ENCODE data around the gene LAS1L. TPM values are rescaled to one million over a fixed set of nuclear protein-coding genes. Genes with fewer than 3 reads are reported as not detected.
"Not testable (repeated sequence)": the region's sequence is repeated elsewhere in the genome, so short reads cannot be mapped to it uniquely, and the experiment has no call there.

LAS1L gene
- total RNA-seq: 23.1 and 31.1 TPM in 2 replicates

DNA sequence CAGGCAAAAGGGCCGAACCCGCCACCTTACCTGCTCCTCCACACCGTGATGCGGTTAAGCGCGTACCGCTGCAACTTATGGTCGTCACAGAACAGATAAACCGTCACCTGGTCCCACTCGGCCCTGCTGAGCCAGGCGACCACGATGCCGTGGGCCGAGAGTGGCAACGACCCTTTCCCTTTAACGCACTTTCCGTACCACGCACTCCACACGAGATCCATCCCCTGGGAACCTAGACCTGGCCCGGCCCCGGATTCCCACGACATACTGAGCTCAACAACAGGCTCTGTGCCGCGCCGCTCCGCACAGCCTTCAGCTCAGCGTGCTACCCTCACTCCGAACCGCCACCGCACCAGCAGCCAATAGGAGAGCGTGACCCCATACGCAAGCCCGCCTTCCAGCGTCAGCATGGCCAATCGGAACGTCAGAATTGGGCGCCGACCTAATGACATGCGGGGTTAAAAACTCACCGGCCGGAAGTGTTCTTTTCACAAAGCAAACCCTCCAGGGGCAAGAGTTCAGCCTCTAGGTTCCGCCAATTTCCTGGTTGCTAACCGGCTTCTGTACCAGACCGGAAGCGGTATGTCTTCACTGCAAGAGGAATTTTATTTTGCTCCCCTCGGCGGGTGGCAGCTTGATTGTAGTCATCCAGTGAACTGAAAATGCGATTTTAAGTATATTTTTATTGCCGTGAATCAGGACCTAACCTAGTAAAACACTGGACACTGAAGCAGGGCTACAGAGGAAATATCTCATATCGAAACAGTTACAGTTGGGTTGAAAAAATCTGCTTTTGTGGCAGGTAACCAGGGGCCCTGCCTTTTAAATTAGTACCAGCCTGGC is at the start of gene LAS1L:
Gene LAS1L, minus strand, starts transcription at position 338 of the 843 bp plus-strand sequence. Its CDS starts 72 bp downstream, at position 266.
- DNase-seq: peak; percentile 94

DNA sequence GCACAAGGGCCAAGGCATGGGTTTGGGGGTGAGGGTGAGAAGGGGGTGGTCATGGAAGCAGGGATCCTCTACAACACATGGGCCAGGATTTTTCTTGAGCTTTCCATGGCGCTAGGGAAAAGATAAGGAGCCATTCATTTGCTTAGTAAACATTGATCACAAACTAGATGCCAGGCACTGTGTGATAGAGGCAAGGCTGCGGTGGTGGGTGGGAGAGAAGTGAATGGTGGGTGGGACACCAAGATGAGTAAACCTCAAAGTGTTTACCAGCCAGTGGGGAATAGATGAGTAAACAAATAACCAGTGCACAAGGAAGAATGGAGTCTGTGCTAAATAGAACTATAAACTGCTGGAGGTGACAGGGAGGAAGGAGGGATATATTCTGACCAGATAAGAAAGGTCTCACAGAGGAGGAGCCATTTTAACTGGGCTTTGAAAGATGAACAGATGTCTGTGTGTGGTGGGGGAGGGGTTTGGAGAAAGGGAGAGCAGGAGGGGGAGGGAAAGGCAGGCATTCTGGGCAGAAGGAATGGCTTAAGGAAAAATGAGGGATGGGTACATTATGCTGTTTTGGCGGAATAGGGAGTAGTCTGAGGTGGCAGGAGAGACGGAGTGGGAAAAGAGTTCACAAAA is 48.0 kb upstream of the LAS1L start:
- DNase-seq: no peak

DNA sequence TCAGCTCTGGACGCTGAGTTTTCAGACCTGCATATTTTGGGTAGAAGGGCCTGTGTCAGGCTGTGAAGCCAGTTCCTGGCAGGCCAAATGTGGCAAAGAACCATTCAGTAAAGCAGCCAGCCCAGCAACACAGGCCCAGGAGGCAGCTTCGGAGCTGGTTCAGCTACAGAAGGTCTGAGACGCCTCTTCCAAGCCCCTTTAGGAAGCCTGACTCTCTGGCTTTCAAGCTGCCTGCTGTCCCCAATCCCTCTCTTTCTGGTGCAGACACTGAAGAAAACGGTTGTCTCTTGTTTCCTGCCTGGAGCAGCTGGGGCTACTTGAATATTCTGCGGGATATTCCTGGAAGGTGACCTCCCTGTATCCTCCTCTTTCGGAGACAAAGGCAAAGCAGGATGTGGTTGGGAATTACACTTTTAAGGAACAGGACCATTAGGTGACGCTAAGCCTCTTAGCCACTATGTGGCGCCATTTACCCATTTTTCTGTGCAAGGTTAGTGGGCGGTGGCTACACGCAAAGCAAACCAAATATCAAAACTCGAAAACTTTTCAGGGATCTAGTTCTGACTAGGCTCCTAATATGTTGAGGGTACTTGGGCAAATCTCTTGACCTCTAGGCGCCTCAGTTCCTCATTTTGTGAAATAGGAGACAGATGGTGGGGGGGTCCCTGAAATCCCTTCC is 47.2 kb upstream of the LAS1L start:
- peak; percentile 73 for DNase-seq

DNA sequence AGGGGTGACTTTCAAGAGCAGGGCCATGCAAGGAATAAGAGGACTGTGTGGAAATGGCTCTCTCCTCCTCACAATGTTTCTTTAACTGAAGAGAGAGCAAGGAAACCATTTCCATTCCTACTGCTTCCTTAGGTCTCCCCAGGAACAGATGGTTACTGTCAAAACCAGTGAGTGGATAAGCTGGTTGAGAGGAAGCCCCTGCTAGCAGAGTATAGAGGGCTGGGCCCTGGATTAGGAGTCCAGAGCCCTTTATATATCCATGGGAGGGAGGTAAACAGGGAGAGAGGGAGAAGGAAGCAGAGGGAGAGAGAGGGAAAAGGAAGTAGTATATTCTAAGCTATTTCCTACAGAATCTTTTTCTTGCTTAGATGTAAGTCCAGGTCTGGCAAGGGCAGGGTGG is 43.8 kb upstream of the LAS1L start:
- DNase-seq: no peak

DNA sequence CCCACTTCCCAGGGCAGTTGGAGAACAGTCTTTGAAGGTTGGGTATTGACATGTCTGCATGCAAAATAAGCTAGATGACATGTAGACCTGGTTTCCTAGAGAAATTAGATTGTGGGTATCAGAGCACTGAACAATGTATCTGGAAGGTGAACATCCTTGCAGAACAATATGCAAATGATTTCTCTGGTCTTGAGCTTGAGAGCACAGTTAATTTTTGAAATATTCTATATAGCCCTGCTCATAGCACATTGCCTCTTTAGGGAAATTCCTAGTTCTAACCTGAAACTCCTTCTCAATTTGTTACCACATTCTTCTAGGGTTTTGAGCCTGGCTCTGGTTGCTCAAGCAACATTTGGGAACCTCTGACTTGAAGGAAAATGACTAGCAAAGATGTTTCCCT is 41.6 kb upstream of the LAS1L start:
- no peak for DNase-seq

DNA sequence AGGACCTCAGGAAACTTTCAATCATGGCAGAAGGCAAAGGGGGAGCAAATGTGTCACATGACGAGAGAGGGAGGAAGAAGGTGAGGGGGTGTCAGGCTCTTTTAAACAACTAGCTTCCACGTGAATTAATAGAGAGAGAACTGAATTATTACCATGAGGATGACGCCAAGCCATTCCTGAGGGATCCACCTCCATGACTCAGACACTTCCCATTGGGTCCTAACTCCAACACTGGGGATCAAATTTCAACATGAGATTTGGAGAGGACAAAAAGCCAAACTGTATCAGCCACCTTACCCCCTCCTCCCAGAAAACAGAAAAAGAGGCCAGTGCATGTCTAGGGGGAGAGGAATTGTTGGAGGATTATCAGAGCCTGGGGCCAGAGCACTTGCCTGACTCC is 40.4 kb upstream of the LAS1L start:
- no peak for DNase-seq

DNA sequence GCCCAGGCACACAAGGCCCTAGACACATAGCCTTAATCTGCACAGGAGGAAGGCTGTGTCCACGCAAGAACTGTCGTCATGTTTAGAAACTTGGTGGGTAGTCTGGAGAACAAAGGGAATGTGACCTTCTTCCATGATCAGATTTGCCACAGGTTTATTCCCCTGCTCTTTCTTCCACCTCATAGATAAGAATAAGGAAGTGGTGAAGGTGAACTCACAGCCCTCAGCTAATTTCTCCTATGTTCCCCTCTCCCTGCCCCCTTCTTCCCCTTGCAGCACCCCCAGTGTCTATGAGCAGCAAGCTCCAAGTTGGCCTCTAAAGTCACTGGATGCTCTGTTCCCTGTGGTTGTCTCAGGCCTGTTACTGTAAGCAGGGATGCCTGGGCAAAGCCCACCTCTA is 39.8 kb upstream of the LAS1L start:
- DNase-seq: no peak

DNA sequence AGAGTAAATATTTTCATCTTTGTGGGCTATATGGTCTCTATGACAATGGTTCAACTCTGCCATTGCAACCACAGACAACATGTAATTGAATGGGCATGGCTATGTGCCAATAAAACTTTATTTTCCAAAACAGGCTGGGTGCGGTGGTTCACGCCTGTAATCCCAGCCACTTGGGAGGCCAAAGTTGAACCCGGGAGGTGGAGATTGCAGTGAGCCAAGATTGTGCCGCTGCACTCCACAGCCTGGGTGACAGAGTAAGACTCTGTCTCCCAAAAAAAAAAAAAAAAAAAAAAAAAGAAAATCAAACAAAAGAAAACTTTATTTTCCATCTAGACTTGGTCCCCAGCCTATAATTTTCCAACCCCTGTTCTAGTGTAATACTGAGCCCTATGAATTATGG is 38.4 kb upstream of the LAS1L start:
- DNase-seq: no peak

DNA sequence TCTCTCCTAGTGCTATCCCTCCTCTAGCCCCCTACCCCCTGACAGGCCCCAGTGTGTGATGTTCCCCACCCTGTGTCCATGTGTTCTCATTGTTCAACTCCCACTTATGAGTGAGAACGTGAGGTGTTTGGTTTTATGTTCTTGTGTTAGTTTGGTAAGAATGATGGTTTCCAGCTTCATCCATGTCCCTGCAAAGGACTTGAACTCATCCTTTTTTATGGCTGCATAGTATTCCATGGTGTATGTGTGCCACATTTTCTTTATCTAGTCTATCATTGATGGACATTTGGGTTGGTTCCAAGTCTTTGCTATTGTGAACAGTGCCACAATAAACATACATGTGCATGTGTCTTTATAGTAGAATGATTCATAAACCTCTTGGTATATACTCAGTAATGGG is 28.3 kb upstream of the LAS1L start:
- DNase-seq: not testable (repeated sequence)

DNA sequence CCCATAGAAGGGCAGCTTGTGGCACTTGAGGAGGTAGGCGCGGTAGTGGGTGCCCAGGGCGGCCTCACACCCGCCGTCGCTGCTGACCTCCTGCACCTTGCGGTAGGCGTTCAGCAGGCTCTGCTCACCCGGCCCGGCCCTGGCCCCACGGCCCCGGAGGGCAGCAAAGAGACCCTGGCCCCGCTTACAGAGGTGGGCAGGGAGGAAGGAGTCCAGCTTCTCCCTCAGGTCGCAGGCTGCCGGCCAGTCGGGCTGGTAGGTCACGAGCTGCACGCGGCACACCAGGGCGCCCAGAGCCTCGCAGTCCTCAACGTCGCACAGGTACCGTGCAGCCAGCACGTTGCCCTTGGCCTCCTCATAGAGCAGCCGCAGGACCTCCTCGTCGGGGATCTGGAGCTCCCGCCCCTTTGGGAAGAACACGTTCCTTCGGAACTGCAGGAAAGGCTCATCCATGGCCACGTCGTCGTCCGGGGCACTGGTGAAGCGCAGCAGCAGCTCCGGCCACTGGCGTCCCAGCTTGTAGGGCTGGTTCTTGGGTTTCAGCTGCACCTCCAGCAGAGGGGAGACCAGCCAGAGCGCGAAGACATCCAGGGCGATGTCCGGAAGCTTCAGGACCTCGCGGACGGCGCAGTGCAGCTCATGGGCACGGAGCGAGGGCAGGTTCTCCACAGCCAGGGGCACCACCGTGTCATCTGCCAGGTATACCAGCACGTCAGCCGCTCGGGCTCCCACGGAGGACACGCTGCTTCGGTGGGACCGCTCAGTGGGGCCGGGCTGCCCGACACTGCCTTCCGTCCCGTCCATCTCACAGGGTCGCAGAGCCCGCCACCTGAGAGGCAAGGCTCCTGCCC is 17.1 kb upstream of the LAS1L start:
- no peak for DNase-seq

DNA sequence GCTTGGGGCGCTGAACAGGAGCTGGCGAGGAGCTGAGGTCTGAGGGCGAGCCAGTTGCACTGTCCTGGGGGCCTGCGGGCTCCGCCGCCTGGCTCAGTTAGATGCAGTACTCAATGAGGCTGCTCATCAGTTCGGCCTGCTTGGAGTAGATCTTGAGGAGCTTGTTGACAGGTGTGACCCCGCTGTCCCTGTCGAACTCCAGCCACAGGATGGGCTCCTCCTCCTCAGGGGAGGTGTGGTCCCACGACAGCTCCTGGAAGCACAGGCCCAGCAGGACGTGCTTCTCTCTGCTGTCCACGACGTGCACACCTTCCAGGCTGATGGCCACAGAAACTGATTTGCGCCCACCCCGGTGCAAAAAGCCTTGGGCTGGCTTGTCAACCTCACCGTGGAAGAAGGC is 16.5 kb upstream of the LAS1L start:
- no peak for DNase-seq

DNA sequence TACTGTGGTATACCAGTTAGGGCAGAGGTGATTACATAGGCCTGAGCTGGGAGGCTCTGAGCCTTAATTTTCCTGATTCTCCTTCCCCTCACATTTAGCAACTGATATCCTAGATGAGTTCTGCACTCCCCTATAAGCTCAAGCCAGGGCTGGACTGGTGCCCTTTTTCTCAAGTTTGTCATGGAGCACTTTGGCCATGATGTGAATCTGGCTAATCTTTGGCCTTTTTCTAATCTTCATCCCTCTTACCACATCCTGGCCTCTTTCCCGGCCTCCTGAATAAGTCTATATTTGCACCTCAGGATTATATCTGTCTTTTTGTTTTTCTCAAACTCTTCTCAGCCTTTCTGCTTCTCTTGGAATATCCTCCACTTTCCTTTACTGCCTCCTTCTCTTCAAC is 10.9 kb upstream of the LAS1L start:
- DNase-seq: no peak

DNA sequence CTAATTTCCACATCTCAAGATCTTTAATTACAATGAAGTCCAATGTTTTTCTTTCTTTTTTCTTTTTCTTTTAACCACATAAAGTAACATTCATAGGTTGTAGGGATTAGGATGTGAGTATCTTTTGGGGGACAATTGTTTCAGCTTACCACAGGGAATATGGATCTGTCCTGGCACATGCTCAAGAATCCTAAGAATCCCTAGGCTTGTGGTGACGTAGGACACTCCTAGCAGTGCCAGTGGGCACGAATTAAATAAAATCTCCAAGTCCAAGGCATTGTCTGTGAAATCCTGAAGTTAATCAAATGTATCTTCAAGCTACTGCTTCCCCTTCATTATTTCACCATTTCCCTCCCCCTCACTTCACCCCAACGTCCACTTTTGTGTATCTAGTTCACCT is 2.6 kb upstream of the LAS1L start:
- peak; percentile 39 for DNase-seq

DNA sequence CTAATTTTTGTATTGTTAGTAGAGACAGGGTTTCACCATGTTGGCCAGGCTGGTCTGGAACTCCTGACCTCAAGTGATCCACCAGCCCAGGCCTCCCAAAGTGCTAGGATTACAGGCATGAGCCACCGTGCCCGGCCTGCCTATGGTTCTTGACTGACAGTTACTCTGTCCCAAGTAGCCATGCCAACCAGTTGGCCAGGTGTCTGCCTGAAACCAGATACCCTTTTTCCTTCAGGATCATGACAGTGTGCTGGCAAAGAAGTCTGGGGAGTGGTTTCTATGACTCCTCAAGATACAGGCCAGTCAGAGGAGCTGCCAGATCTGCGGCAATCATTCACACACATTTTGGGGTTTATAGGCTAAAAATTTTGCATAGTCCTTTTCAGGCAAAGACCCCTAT is 1.7 kb upstream of the LAS1L start:
- DNase-seq: no peak

DNA sequence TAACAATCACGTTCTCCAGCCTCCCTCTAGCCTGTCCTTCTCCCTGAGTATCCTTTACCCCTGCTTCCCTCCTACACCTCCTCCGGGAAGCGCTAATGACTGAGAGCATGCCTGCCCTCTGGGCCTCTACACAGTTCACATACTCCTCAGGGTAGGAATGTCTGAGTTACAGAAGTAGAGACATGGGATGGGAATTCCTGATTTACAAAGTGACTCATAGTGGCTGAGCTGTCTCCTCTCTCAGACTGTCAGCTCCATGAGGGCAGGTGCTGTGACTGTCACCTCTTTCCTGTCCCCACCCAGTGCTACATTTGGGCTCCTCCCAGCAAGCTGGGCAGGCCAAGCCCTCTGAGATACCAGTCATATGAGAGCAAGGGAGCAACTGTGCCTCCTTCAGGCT is 2.6 kb downstream of the LAS1L start:
- DNase-seq: no peak

DNA sequence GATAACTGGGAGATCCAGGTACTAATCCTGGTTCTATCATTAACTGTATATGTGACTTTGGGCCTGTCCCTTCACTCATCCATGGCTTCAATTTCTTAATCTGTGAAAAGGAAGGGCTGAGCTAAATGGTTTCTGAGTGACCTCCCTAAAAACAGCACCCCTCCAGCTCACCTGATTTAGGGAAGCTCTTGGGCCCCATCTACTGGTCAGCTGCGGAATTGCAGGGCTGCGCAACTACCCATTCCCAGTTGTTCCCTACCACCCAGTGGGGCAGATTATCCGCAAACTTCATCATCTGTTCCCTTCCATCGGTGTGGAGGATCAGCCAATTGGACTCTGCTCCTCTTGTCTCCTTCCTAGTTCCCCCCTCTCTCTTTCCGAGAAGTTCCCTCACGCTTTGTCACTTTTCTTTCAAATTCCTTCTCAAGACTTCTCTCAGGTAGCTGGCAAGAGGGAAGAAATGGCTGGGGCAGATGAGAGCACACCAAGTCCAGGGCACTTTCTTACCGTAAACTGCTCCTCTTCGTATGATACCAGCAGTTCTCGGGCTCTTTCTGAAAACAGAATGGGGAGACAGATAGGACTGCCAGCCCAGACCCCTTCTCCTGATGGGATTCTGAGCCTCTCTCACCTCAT is 5.8 kb downstream of the LAS1L start:
- peak; percentile 49 for DNase-seq

DNA sequence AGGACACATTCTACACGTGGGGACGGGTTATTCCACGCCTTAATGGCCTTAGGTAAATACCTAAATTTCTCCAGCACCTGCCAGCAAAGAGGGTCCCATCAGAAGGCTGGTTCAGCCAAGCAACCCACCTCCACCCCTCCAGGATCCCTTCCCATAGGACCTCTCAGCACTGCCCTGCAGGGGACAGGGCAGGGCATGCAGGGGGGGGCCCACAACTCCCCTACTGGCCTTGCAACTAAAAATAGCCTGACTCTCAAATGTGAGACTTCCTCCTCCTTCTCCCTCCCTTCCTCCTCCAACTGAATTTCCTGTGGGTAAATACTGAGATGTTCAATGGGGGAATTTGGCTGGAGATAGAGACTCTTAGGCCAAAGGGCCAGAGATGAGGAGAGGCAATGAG is 6.3 kb downstream of the LAS1L start:
- DNase-seq: no peak

DNA sequence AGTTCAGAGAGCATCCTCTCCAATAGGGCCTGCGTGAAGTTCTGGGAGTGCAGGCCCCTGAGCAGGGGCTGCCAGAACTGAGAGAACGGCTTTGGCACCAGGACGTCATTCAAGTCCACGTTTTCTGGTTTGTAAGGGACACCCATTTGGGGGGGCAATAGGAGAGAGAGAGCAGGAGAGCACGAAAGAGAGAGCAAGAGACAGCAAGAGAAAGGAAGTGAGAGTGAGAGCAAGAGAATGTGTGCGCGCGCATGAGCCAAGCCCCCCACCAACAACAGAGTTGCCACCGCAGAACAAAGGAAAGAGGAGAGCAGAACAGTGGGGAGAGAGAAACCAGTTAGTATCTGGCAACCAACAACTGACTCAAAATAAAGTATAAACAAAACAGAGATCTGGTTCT is 10.4 kb downstream of the LAS1L start:
- DNase-seq: no peak

DNA sequence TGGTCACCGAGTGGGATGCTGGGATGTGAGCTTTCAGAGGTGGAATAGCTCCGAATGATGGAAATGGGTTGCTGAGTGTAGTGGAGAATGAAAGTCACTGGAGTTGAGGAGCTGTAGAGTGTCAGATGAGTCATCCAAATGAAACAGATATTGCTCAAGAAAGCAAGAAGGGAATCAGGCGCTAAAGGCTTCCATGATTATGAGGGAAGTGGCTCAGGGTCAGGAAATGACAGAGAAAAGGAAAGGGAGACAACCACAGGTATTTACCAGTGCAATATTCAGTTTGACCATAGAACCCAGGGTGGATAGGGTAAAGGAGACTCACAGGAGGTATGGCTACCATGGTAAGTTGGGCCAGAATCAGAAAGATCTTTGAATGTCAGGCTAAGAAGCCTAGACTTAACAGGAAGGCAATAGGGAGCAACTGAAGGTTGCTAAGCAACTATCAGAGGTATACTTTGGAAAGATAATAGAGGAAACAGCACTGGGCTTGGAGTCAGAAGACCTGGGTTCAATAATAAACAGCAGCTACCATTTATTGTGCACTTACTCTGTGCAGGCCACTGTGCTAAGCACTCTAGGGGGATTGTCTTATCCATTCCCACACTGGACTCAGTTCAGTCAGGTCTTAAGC is 11.7 kb downstream of the LAS1L start:
- peak; percentile 10 for DNase-seq

DNA sequence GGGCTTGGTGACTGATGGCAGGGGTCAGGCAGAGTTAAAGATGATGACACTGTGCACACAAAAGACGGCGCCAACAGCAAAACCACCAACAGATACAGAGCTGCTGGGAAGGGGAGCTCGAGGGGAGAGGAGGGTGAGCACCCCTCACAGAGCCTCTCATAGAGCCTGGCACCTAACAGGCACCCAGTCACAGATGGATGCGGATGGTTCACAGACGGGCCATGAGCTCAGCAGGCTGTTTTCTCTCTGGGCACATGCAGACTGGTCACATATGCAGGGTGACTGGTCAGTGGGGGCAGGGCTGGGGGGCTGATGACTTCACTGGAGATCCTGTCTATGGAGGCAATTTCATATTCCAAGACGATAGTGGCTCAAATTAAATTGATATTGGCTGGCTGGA is 15.1 kb downstream of the LAS1L start:
- not testable (repeated sequence) for DNase-seq

DNA sequence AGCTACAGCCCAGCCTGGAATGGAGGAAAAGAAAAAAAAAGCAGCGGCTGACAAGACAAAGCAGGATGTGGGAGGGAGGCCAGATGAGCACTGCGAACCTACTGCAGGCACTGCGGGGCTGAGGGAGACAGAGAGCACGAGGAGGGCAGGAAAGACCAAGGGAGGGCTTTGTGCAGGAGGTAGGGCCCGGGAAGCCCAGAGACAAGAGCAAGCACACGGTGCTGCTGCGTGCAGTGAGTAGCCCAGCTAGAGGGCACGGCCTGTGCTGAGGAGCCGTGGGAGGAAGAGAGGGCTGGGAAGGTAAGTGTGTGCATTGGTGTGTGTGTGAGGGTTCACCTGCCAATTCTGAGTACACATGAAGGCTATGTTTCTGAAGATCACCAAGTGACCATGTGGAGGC is 15.6 kb downstream of the LAS1L start:
- not testable (repeated sequence) for DNase-seq

DNA sequence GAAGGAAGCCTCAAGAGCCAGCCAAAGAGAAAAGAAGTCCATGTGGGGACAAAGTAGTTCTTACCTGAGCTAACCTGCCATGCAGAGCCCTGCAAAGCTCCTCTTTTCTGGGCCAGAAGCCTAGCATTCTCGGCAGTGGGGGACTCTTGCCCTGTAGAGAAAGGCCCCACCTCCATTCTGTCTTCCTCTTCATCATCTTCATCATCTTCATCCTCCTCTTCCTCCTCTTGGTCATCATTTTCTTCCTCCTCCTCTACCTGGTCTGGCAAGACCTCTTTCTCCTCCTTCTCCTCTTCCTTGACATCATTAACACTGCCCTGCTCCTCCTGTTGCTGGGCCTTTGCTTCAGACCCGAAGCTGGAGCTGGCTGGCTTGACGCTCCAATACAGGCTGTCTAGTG is 16.7 kb downstream of the LAS1L start:
- no peak for DNase-seq
